Measurements from ENCODE around the gene WT1.

The WT1 gene

GRCh38 chr11:32414925-32415324 lies 20.4 kb downstream of the WT1 start:
- Histone ChIP-seq H3K27me3 (ENCODE audit: insufficient read depth, low read length) (no peaks in the 10 kb centered on the region), H3K4me3 (ENCODE audit: low read depth, low read length, poor library complexity, severe bottlenecking) (no peak overlapping the region), H3K36me3 (ENCODE audit: insufficient read depth, low read length) (no peaks in the 10 kb centered on the region), H3K9me2 (ENCODE audit: low read depth, low read length) (no peaks in the 10 kb centered on the region), H3K9ac (ENCODE audit: low read length) (no peak overlapping the region), H3K79me2 (ENCODE audit: insufficient read depth, low read length) (no peaks in the 10 kb centered on the region), H3K4me2 (ENCODE audit: low read length) (no peak overlapping the region), H3F3A (ENCODE audit: insufficient read depth, low read length) (no peaks in the 10 kb centered on the region), H3K27ac (ENCODE audit: low read depth, low read length, poor library complexity, severe bottlenecking) (no peak overlapping the region), H3K9me3 (ENCODE audit: low read length) (no peaks in the 10 kb centered on the region), H3K4me1 (ENCODE audit: insufficient read depth, low read length, severe bottlenecking) (no peaks in the 10 kb centered on the region), H2AFZ (ENCODE audit: low read length) (no peak overlapping the region), H4K20me1 (ENCODE audit: insufficient read depth, low read length) (no peaks in the 10 kb centered on the region)
- TF ChIP-seq CTCF (IDR thresholded peaks at IDR 0.05; ENCODE audit: low read length) = no peak
- TF ChIP-seq EZH2 (IDR thresholded peaks at IDR 0.05; ENCODE audit: borderline replicate concordance, low read length) = no peak

GRCh38 chr11:32411942-32412615 lies 23.3 kb downstream of the WT1 start:
- Histone ChIP-seq H3K4me2 (ENCODE audit: low read length) (no peak overlapping the region), H3F3A (ENCODE audit: insufficient read depth, low read length) (no peaks in the 10 kb centered on the region), H3K4me3 (ENCODE audit: low read depth, low read length, poor library complexity, severe bottlenecking) (no peak overlapping the region), H3K27me3 (ENCODE audit: insufficient read depth, low read length) (no peaks in the 10 kb centered on the region), H3K27ac (ENCODE audit: low read depth, low read length, poor library complexity, severe bottlenecking) (no peak overlapping the region), H3K9me2 (ENCODE audit: low read depth, low read length) (no peaks in the 10 kb centered on the region), H3K4me1 (ENCODE audit: insufficient read depth, low read length, severe bottlenecking) (no peaks in the 10 kb centered on the region), H3K79me2 (ENCODE audit: insufficient read depth, low read length) (no peaks in the 10 kb centered on the region), H2AFZ (ENCODE audit: low read length) (no peak overlapping the region), H3K9ac (ENCODE audit: low read length) (no peak overlapping the region), H4K20me1 (ENCODE audit: insufficient read depth, low read length) (no peaks in the 10 kb centered on the region), H3K36me3 (ENCODE audit: insufficient read depth, low read length) (no peaks in the 10 kb centered on the region), H3K9me3 (ENCODE audit: low read length) (no peaks in the 10 kb centered on the region)
- no peak for TF ChIP-seq EZH2 (IDR thresholded peaks at IDR 0.05; ENCODE audit: borderline replicate concordance, low read length)
- TF ChIP-seq CTCF (IDR thresholded peaks at IDR 0.05; ENCODE audit: low read length) = no peak

- Histone ChIP-seq H3K9me2 (ENCODE audit: low read depth, low read length) (no peaks in the 10 kb centered on the region), H3K9me3 (ENCODE audit: low read length) (no peaks in the 10 kb centered on the region), H3K4me1 (ENCODE audit: insufficient read depth, low read length, severe bottlenecking) (no peaks in the 10 kb centered on the region), H3K9ac (ENCODE audit: low read length) (no peak overlapping the region), H3K4me3 (ENCODE audit: low read depth, low read length, poor library complexity, severe bottlenecking) (no peak overlapping the region), H2AFZ (ENCODE audit: low read length) (no peak overlapping the region), H3F3A (ENCODE audit: insufficient read depth, low read length) (no peaks in the 10 kb centered on the region), H3K27ac (ENCODE audit: low read depth, low read length, poor library complexity, severe bottlenecking) (no peak overlapping the region), H3K27me3 (ENCODE audit: insufficient read depth, low read length) (no peaks in the 10 kb centered on the region), H3K36me3 (ENCODE audit: insufficient read depth, low read length) (no peaks in the 10 kb centered on the region), H3K79me2 (ENCODE audit: insufficient read depth, low read length) (no peaks in the 10 kb centered on the region), H3K4me2 (ENCODE audit: low read length) (no peak overlapping the region), H4K20me1 (ENCODE audit: insufficient read depth, low read length) (no peaks in the 10 kb centered on the region)
- TF ChIP-seq EZH2 (IDR thresholded peaks at IDR 0.05; ENCODE audit: borderline replicate concordance, low read length) (no peak), CTCF (IDR thresholded peaks at IDR 0.05; ENCODE audit: low read length) (no peak)
Observed at GRCh38 chr11:32405592-32405991, 29.7 kb downstream of the WT1 start.
